ENCODE data around the gene DNAJC5.
"Not testable (repeated sequence)": the region's sequence is repeated elsewhere in the genome, so short reads cannot be mapped to it uniquely, and the experiment has no call there.

GRCh38 chr20:63851548-63851943, 43.4 kb upstream of the DNAJC5 start:
- not testable (repeated sequence) for TF ChIP-seq POLR2A, CTCF (IDR thresholded peaks at IDR 0.05)

All from upper lobe of left lung (tissue), 4 donors.